ENCODE measurements around the gene NEURL4.
"Not testable (repeated sequence)": the region's sequence is repeated elsewhere in the genome, so short reads cannot be mapped to it uniquely, and the experiment has no call there.

The NEURL4 gene

DNA sequence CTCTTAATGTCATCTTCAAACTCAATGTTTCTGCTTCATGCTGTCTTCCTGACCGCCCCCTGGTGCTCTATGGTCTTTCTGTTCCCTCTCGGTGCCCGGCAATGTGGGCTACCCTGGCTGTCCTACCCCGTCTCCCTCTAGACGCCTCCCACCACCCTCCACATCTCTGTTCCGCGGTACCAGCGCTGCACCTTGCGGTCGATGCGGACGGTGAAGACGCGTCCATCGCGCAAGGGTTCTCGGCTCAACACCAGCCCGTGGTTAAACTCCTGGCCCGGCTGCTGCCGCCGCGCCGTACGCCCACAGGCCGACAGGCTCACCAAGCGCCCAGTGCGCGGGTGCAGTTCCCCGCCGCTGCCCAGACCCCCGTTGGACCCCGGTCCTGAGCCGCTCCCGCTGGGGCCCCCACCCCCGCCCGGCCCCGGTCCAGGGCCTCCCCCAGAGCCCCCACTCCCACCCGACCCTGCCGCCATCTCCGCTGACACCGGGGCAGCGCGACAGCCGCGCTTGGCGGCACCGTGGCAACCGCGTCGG is at the start of gene NEURL4:
Gene NEURL4, minus strand, starts transcription at position 496 of the 534 bp plus-strand sequence. Its CDS starts 23 bp downstream, at position 473.
- Histone ChIP-seq H3K36me3 (ENCODE audit: control insufficient read depth, insufficient read depth, low read length, severe bottlenecking) (peaks cover 19% of the 10 kb centered on the region), H3K9ac (ENCODE audit: low read length) (peak within 1 kb of the TSS; percentile 96), H3K4me1 (ENCODE audit: control insufficient read depth, insufficient read depth, low read length) (peaks cover 15% of the 10 kb centered on the region), H3K4me3 (ENCODE audit: low read length) (peak within 1 kb of the TSS; percentile 92), H3K9me3 (ENCODE audit: control insufficient read depth, low read length) (no peaks in the 10 kb centered on the region), H3K27me3 (replicated peaks; ENCODE audit: control insufficient read depth, insufficient read depth, low read length) (no peaks in the 10 kb centered on the region)
- DNase-seq (ENCODE audit: low read depth) = peak; percentile 73

DNA sequence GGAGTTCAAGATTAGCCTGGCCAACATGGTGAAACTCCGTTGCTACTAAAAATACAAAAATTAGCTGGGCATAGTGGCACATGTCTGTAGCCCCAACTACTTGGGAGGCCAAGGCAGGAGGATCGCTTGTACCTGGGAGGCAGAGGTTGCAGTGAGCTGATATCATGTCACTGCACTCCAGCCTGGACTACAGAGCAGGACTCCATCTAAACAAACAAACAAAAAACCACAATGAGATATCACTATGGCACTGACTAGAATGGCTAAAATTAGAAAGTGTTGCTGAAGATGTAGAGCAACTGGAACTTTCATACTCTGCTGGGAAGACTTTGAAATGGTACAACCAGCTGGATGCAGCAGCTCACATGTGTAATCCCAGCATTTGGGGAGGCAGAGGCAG is 45.2 kb upstream of the NEURL4 start:
- H3K27me3 ChIP-seq (replicated peaks; ENCODE audit: control insufficient read depth, insufficient read depth, low read length) = peaks cover 6% of the 10 kb centered on the region
- H3K4me3 ChIP-seq (ENCODE audit: low read length) = no peak overlapping the region
- no peak for DNase-seq (ENCODE audit: low read depth)
- H3K9ac ChIP-seq (ENCODE audit: low read length) = no peak overlapping the region
- peaks cover 4% of the 10 kb centered on the region for H3K9me3 ChIP-seq (ENCODE audit: control insufficient read depth, low read length)
- no peaks in the 10 kb centered on the region for H3K36me3 ChIP-seq (ENCODE audit: control insufficient read depth, insufficient read depth, low read length, severe bottlenecking)
- no peaks in the 10 kb centered on the region for H3K4me1 ChIP-seq (ENCODE audit: control insufficient read depth, insufficient read depth, low read length)

DNA sequence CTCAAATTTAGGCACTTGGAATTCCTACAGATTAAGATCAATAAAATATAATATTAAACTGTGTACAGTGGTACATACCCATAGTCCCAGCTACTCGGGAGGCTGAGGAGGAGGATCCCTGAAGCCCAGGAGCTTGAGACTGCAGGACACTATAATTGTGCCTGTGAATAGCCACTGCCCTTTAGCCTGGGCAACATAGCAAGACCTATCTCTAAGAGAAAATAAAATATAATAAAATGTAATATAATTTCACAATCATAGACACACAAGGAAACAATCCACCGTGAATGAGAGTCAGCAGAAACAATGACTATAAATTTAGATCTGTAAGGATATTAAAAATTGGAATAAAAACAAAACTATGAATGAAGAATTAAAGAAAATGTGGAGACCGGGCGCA is 41.7 kb upstream of the NEURL4 start:
- Histone ChIP-seq H3K27me3 (replicated peaks; ENCODE audit: control insufficient read depth, insufficient read depth, low read length) (peaks cover 6% of the 10 kb centered on the region), H3K4me1 (ENCODE audit: control insufficient read depth, insufficient read depth, low read length) (no peaks in the 10 kb centered on the region), H3K9ac (ENCODE audit: low read length) (no peak overlapping the region), H3K9me3 (ENCODE audit: control insufficient read depth, low read length) (no peaks in the 10 kb centered on the region), H3K36me3 (ENCODE audit: control insufficient read depth, insufficient read depth, low read length, severe bottlenecking) (no peaks in the 10 kb centered on the region), H3K4me3 (ENCODE audit: low read length) (no peak overlapping the region)
- no peak for DNase-seq (ENCODE audit: low read depth)

DNA sequence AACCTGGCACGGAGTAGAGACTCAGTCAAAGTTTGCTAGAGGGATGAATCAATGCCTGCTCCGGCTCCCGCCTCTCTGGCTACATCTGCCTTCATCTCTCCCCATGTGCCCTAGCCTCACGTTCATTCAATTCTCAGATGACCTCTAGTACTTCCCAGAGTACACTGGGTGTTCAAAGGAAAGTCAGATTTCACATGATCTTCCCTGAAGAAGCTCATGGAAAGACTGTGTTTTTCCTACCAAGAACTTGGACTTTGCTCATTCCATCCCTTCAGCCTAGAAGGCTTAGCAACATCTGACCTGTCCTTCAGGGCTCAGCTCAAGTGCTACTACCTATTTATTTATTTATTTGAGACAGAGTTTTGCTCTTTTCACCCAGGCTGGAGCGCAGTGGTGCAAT is 40.7 kb upstream of the NEURL4 start:
- Histone ChIP-seq H3K9me3 (ENCODE audit: control insufficient read depth, low read length) (no peaks in the 10 kb centered on the region), H3K27me3 (replicated peaks; ENCODE audit: control insufficient read depth, insufficient read depth, low read length) (peaks cover 6% of the 10 kb centered on the region), H3K36me3 (ENCODE audit: control insufficient read depth, insufficient read depth, low read length, severe bottlenecking) (no peaks in the 10 kb centered on the region), H3K4me1 (ENCODE audit: control insufficient read depth, insufficient read depth, low read length) (no peaks in the 10 kb centered on the region), H3K4me3 (ENCODE audit: low read length) (no peak overlapping the region), H3K9ac (ENCODE audit: low read length) (no peak overlapping the region)
- DNase-seq (ENCODE audit: low read depth) = no peak

DNA sequence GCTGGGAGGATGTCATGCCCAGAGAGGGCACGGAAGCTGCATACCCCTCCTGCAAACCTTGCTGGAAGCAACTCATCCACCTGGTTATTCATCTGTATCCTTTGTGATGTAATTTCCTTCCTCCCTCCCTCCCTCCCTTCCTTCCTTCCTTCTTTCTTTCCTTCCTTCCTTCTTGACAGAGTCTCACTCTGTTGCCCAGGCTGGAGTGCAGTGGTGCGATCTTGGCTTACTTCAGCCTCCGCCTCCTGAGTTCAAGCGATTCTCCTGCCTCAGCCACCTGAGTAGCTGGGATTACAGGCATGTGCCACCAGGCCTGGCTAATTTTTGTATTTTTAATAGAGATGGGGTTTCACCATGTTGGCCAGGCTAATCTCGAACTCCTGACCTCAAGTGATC is 39.5 kb upstream of the NEURL4 start:
- H3K36me3 ChIP-seq (ENCODE audit: control insufficient read depth, insufficient read depth, low read length, severe bottlenecking); DNase-seq (ENCODE audit: low read depth); H3K27me3 ChIP-seq (replicated peaks; ENCODE audit: control insufficient read depth, insufficient read depth, low read length); H3K4me1 ChIP-seq (ENCODE audit: control insufficient read depth, insufficient read depth, low read length); H3K9ac ChIP-seq (ENCODE audit: low read length); H3K4me3 ChIP-seq (ENCODE audit: low read length); H3K9me3 ChIP-seq (ENCODE audit: control insufficient read depth, low read length): not testable (repeated sequence)

DNA sequence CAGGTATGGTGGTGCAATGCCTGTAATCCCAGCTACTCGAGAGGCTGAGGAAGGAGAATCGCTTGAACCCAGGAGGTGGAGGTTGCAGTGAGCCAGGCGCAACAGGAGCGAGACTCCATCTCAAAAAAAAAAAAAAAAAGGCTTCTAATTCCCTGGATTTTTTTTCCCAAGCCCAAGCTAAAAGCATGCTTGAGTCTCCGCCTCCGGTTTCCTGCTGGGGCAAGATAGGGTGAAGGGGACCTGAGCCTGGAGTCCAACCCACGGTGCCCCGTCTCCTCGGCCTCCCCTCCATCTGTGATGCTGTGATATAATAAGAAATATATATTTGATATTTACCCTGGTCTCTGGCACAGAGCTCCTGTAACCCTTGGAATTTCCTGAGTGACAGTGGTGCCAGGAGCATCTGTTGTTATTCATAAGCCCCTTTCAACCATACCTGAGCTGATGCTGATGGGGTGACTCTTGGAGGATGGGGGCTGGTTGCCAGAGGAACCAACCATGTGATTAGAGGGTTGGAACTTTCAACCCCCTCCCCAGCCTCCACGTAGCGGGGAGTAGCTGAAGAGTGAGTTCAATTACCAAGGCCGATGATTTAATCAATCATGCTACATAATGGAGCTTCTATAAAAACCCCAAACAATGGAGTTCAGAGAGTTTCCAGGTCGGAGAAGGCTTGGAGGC is 38.9 kb upstream of the NEURL4 start:
- Histone ChIP-seq H3K36me3 (ENCODE audit: control insufficient read depth, insufficient read depth, low read length, severe bottlenecking) (no peaks in the 10 kb centered on the region), H3K9me3 (ENCODE audit: control insufficient read depth, low read length) (no peaks in the 10 kb centered on the region), H3K27me3 (replicated peaks; ENCODE audit: control insufficient read depth, insufficient read depth, low read length) (peaks cover 6% of the 10 kb centered on the region), H3K4me3 (ENCODE audit: low read length) (no peak overlapping the region), H3K4me1 (ENCODE audit: control insufficient read depth, insufficient read depth, low read length) (peaks cover 8% of the 10 kb centered on the region), H3K9ac (ENCODE audit: low read length) (no peak overlapping the region)
- DNase-seq (ENCODE audit: low read depth) = no peak

DNA sequence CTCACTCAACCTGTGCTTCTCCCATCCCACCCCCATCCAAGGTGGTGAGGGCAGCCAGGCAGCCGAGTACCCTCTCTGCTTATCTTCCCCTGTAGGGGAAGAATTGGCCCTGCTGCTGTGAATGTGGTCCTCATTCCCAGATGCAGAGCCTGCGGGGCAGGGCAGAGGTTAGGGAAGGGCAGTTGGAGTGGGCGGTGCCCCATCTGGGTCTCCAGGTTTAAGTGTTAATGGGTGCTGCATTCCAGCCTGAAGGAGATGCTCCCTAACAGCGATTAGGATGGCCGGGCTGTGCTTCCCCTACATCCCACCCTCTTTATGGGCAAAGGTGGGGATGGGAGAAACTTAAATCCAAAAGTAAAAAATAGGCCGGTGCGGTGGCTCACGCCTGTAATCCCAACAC is 37.9 kb upstream of the NEURL4 start:
- no peak for DNase-seq (ENCODE audit: low read depth)
- peaks cover 6% of the 10 kb centered on the region for H3K27me3 ChIP-seq (replicated peaks; ENCODE audit: control insufficient read depth, insufficient read depth, low read length)
- no peak overlapping the region for H3K9ac ChIP-seq (ENCODE audit: low read length)
- no peak overlapping the region for H3K4me3 ChIP-seq (ENCODE audit: low read length)
- no peaks in the 10 kb centered on the region for H3K9me3 ChIP-seq (ENCODE audit: control insufficient read depth, low read length)
- no peaks in the 10 kb centered on the region for H3K36me3 ChIP-seq (ENCODE audit: control insufficient read depth, insufficient read depth, low read length, severe bottlenecking)
- peaks cover 9% of the 10 kb centered on the region for H3K4me1 ChIP-seq (ENCODE audit: control insufficient read depth, insufficient read depth, low read length)

DNA sequence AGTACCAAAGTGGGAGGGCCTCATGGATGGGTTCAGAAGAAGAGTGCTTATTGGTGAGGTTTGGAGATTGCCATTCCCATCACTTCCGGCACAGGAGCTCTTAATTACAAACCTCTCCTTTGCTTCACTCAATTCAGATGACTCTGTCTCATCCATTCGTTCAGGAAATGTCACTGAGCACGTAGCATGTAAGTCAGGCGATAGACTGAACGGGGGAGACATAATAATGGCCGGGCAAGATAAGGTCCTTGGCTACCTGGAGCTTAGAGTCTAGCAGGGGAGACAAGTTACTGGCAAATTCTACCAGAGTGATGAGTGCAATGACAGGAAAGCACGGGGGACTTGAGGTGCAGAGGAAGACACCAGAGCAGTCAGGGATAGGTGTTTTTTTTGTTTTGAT is 36.8 kb upstream of the NEURL4 start:
- H3K4me3 ChIP-seq (ENCODE audit: low read length); H3K4me1 ChIP-seq (ENCODE audit: control insufficient read depth, insufficient read depth, low read length); DNase-seq (ENCODE audit: low read depth); H3K9me3 ChIP-seq (ENCODE audit: control insufficient read depth, low read length); H3K36me3 ChIP-seq (ENCODE audit: control insufficient read depth, insufficient read depth, low read length, severe bottlenecking); H3K9ac ChIP-seq (ENCODE audit: low read length); H3K27me3 ChIP-seq (replicated peaks; ENCODE audit: control insufficient read depth, insufficient read depth, low read length): not testable (repeated sequence)

DNA sequence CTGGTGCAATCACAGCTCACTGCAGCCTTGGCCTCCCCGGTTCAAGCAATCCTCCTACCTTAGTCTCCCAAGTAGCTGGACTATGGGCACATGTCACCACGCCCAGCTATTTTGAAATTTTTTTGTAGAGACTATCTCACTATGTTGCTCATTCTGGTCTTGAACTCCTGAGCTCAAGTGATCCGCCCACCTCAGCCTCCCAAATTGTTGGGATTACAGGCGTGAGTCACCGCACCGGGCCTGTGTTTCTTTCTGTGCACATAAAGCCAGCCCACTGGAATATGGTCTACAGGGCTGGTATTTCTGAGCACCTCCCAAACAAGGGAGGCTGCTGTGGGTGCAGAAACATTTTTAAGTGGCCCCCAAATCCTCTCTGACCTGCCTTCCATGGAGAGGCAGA is 34.2 kb upstream of the NEURL4 start:
- Histone ChIP-seq H3K9ac (ENCODE audit: low read length) (no peak overlapping the region), H3K9me3 (ENCODE audit: control insufficient read depth, low read length) (no peaks in the 10 kb centered on the region), H3K36me3 (ENCODE audit: control insufficient read depth, insufficient read depth, low read length, severe bottlenecking) (no peaks in the 10 kb centered on the region), H3K4me3 (ENCODE audit: low read length) (no peak overlapping the region), H3K27me3 (replicated peaks; ENCODE audit: control insufficient read depth, insufficient read depth, low read length) (no peaks in the 10 kb centered on the region), H3K4me1 (ENCODE audit: control insufficient read depth, insufficient read depth, low read length) (peaks cover 9% of the 10 kb centered on the region)
- no peak for DNase-seq (ENCODE audit: low read depth)

DNA sequence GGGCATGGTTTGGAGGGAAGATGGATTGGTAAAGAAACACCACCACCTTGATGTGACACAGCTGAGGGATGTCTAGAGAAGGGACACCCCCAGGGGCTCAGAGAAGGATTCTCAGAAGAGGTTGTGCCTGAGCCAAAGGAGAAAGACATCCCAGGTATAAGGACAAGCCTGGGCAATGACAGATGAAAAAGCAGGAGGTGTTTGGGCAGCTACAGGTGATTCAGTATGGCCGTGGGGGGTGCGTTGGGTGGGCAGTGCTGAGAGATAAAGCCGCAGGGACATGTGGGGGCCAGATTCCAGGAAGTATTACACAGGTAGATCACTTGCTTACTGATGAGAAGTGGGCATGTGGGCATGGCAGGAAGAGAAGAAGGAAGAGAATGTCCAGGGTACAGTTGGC is 32.8 kb upstream of the NEURL4 start:
- Histone ChIP-seq H3K4me3 (ENCODE audit: low read length) (no peak overlapping the region), H3K4me1 (ENCODE audit: control insufficient read depth, insufficient read depth, low read length) (peaks cover 9% of the 10 kb centered on the region), H3K27me3 (replicated peaks; ENCODE audit: control insufficient read depth, insufficient read depth, low read length) (no peaks in the 10 kb centered on the region), H3K9me3 (ENCODE audit: control insufficient read depth, low read length) (no peaks in the 10 kb centered on the region), H3K36me3 (ENCODE audit: control insufficient read depth, insufficient read depth, low read length, severe bottlenecking) (no peaks in the 10 kb centered on the region), H3K9ac (ENCODE audit: low read length) (no peak overlapping the region)
- no peak for DNase-seq (ENCODE audit: low read depth)

DNA sequence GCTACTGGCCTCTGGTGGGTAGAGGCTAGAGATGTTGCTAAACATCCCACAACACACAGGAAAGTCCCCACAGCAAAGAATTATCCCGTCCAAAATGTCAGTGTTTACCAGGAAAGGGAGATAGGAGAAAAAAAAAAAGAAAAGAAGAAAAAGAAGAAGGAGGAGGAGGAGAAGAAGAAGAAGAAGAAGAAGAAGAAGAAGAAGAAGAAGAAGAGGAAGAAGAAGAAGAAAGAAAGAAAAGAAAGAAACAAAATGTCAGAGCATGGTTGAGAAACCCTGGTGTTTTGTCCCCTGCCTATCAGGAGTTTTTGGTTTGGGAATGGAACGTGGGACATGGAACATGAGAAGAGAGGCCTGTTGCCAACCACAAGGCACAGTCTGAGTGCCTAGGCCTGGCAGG is 28.2 kb upstream of the NEURL4 start:
- Histone ChIP-seq H3K9ac (ENCODE audit: low read length) (no peak overlapping the region), H3K9me3 (ENCODE audit: control insufficient read depth, low read length) (no peaks in the 10 kb centered on the region), H3K4me1 (ENCODE audit: control insufficient read depth, insufficient read depth, low read length) (peaks cover 30% of the 10 kb centered on the region), H3K4me3 (ENCODE audit: low read length) (no peak overlapping the region), H3K27me3 (replicated peaks; ENCODE audit: control insufficient read depth, insufficient read depth, low read length) (no peaks in the 10 kb centered on the region), H3K36me3 (ENCODE audit: control insufficient read depth, insufficient read depth, low read length, severe bottlenecking) (no peaks in the 10 kb centered on the region)
- no peak for DNase-seq (ENCODE audit: low read depth)

DNA sequence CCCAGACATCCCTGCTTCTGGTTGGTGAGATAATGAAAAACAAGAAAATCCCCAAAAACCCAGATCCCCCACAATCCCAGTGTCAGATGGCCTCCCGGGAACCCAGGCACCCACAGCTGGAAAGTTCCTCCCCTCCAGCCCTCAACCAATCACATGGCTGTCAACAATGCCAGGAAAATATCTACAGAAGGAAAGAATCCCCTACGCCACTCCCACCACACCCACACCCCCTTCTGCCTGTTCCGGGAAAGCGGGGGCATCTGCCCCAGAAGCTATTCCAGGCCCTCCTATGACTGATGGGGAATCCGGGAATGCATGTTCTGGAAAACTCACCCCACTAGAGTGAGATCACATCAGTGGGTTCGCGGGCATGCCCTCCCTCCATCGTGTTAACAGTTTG is 27.6 kb upstream of the NEURL4 start:
- Histone ChIP-seq H3K27me3 (replicated peaks; ENCODE audit: control insufficient read depth, insufficient read depth, low read length) (no peaks in the 10 kb centered on the region), H3K4me1 (ENCODE audit: control insufficient read depth, insufficient read depth, low read length) (peaks cover 31% of the 10 kb centered on the region), H3K9ac (ENCODE audit: low read length) (no peak overlapping the region), H3K9me3 (ENCODE audit: control insufficient read depth, low read length) (no peaks in the 10 kb centered on the region), H3K4me3 (ENCODE audit: low read length) (no peak overlapping the region), H3K36me3 (ENCODE audit: control insufficient read depth, insufficient read depth, low read length, severe bottlenecking) (no peaks in the 10 kb centered on the region)
- no peak for DNase-seq (ENCODE audit: low read depth)

All from adipocyte (in vitro differentiated cells).